CD14-positive monocyte (primary cell): ENCODE results near the gene KAT6B. TPM values are rescaled to one million over a fixed set of nuclear protein-coding genes. Genes with fewer than 3 reads are reported as not detected.
A peak's percentile ranks its signal among the peaks of the same experiment; 100 is the strongest.

ENCODE experiments used
- DNase-seq, 3 donors: peaks; one replicate each; pipeline ENCODE4 v3.0.0-alpha.2; 2011 to 2022
- H2AFZ ChIP-seq: 2 replicates; pipeline ENCODE4 v1.6.0; 2012; ENCODE audit warnings: mild to moderate bottlenecking, low read depth, low read length, inconsistent platforms; ENCODE audit not compliant: insufficient read depth, poor library complexity, severe bottlenecking
- H3K27ac ChIP-seq, 2 donors: 1 replicate in 1 of 2; 2 replicates in 1 of 2; pipeline ENCODE4 v1.5.1; 2012 to 2013; ENCODE audit warnings: low read length in 2 of 2, control low read depth in 1 of 2, inconsistent platforms in 1 of 2, low read depth in 1 of 2, mild to moderate bottlenecking in 1 of 2
- H3K27me3 ChIP-seq, 2 donors: one replicate each; pipeline versions ENCODE4 v1.6.0 to v1.6.1; 2011 to 2013; ENCODE audit warnings: low read length in 2 of 2; ENCODE audit not compliant: control insufficient read depth in 2 of 2, insufficient read depth in 2 of 2
- H3K36me3 ChIP-seq, 2 donors: replicated peaks in 1 of 2; 1 replicate in 1 of 2; 2 replicates in 1 of 2; pipeline versions ENCODE4 v1.5.1 to v1.6.1; 2012 to 2013; ENCODE audit warnings: low read length in 2 of 2, control low read depth in 1 of 2, inconsistent platforms in 1 of 2, mild to moderate bottlenecking in 1 of 2; ENCODE audit not compliant: insufficient read depth in 2 of 2, control insufficient read depth in 1 of 2
- H3K4me1 ChIP-seq, 2 donors: 1 replicate in 1 of 2; 2 replicates in 1 of 2; pipeline versions ENCODE4 v1.5.1 to v1.6.1; 2012 to 2013; ENCODE audit warnings: low read length in 2 of 2, control low read depth in 1 of 2, inconsistent platforms in 1 of 2, mild to moderate bottlenecking in 1 of 2, moderate library complexity in 1 of 2; ENCODE audit not compliant: insufficient read depth in 2 of 2, control insufficient read depth in 1 of 2
- H3K4me2 ChIP-seq: replicated peaks from 2 replicates; pipeline ENCODE3; 2012; ENCODE audit warnings: low read length, moderate library complexity, mild to moderate bottlenecking; ENCODE audit not compliant: poor library complexity, severe bottlenecking; ENCODE audit errors: extremely low read depth
- H3K4me3 ChIP-seq, 3 experiments: fragments of 200-600 bp in 1 of 3; sonication (generic) in 1 of 3; replicated peaks in 1 of 3; 1 replicate in 2 of 3; 2 replicates in 1 of 3; pipeline ENCODE4 v1.5.1; 2011 to 2013; ENCODE audit warnings: low read length in 3 of 3, mild to moderate bottlenecking in 3 of 3, control low read depth in 2 of 3, low read depth in 2 of 3, inconsistent platforms in 1 of 3, moderate library complexity in 1 of 3
- H3K79me2 ChIP-seq: 2 replicates; pipeline ENCODE4 v1.6.0; 2012; ENCODE audit warnings: mild to moderate bottlenecking, control low read depth, inconsistent platforms, low read length, moderate library complexity; ENCODE audit not compliant: insufficient read depth
- H3K9ac ChIP-seq: 2 replicates; pipeline ENCODE4 v1.6.0; 2017; ENCODE audit warnings: low read length, mild to moderate bottlenecking; ENCODE audit not compliant: insufficient read depth, poor library complexity, severe bottlenecking
- H3K9me3 ChIP-seq, 2 donors: replicated peaks in 1 of 2; 1 replicate in 1 of 2; 2 replicates in 1 of 2; pipeline versions ENCODE4 v1.5.1 to v1.6.1; 2012 to 2013; ENCODE audit warnings: low read length in 2 of 2, control low read depth in 1 of 2; ENCODE audit not compliant: control insufficient read depth in 1 of 2, insufficient read depth in 1 of 2
- H4K20me1 ChIP-seq: 2 replicates; pipeline ENCODE4 v1.6.0; 2012; ENCODE audit warnings: mild to moderate bottlenecking, low read length, control low read depth, moderate library complexity; ENCODE audit not compliant: insufficient read depth
- H3K27ac Mint-ChIP-seq, 7 donors: one replicate each; pipeline ENCODE4 v1.8.0; 2020; ENCODE audit warnings: mild to moderate bottlenecking in 7 of 7, mixed read lengths in 7 of 7, moderate library complexity in 6 of 7, inconsistent platforms in 2 of 7
- H3K27me3 Mint-ChIP-seq, 3 donors: one replicate each; pipeline ENCODE4 v1.8.0; 2021 to 2022; ENCODE audit warnings: low read depth in 3 of 3, mild to moderate bottlenecking in 3 of 3, mixed read lengths in 3 of 3, moderate library complexity in 3 of 3, inconsistent platforms in 1 of 3
- H3K36me3 Mint-ChIP-seq, 2 donors: one replicate each; pipeline ENCODE4 v1.8.0; 2020; ENCODE audit warnings: mixed read lengths in 2 of 2, inconsistent platforms in 1 of 2, mild to moderate bottlenecking in 1 of 2
- H3K4me1 Mint-ChIP-seq: one replicate; pipeline ENCODE4 v1.8.0; 2020; ENCODE audit warnings: mild to moderate bottlenecking, mixed read lengths
- H3K4me3 Mint-ChIP-seq, 2 donors: one replicate each; pipeline ENCODE4 v1.8.0; 2020; ENCODE audit warnings: mild to moderate bottlenecking in 2 of 2, mixed read lengths in 2 of 2, moderate library complexity in 1 of 2
- H3K9me3 Mint-ChIP-seq, 7 donors: one replicate each; pipeline ENCODE4 v1.8.0; 2020 to 2022; ENCODE audit warnings: mixed read lengths in 7 of 7, mild to moderate bottlenecking in 6 of 7, moderate library complexity in 6 of 7, inconsistent platforms in 2 of 7
- CTCF ChIP-seq: fragments of 200-600 bp; IDR thresholded peaks from one replicate; pipeline ENCODE4 v1.8.0; 2022; ENCODE audit warnings: antibody characterized with exemption, mild to moderate bottlenecking
- WGBS: methylation state at CpG from one replicate; pipeline ENCODE4 v1.1.5; 2013; ENCODE audit warnings: missing lambda C conversion rate; ENCODE audit not compliant: insufficient coverage; 5-methylcytosine and 5-hydroxymethylcytosine counted together
- intact Hi-C, 2 donors: fragments of 100-400 bp; cut with micrococcal nuclease; formaldehyde crosslinking; loops; one replicate each; pipeline versions ENCODE4 v1.15.0 to v1.15.1; 2023
- polyA plus RNA-seq, 3 donors: library from polyadenylated mRNA; depleted of rRNA in 1 of 3; unstranded in 2 of 3; stranded (reverse) in 1 of 3; fragments of 300-500 nt in 2 of 3; fragments of >200 nt in 1 of 3; fragmentation: Illumina TruSeq in 2 of 3; gene quantifications; 1 replicate in 2 of 3; 2 replicates in 1 of 3; pipeline ENCODE4 v1.2.3, GENCODE V29; 2012 to 2021

KAT6B gene
- polyA plus RNA-seq, 3 donors, result 3.3 to 6.4 (median 6.2) TPM

DNA sequence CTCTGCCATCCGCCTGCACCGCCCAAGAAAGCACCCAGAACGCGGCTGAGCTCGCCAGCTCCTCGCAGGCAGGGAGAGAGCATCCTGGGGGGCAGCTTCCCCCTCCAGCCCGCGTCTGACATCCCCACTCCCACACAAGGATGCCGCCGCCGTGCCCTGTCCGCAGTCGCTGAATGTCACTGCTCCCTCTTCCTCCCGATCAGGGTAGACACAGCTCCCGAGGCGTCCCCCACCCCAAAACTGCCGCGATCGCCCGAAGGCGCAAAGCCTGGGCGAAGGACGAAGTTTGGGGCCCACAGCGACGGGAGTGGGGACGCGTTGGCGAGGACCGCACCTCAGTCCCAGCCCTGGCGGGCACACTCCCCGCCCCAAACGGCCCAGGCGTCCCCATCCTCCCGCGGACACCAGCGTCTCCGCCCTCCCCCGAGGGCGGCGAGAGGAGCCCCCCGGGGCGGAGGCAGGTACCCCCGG lies 1.5 kb upstream of the KAT6B start:
- Histone ChIP-seq H3K36me3 (no peaks in the 10 kb centered on the region), H3K4me3 (peak overlapping the region; percentile 77 to 95 (median 88)), H3K79me2 (peaks cover 28% of the 10 kb centered on the region), H3K27me3 (no peaks in the 10 kb centered on the region), H3K9ac (peak overlapping the region; percentile 67), H3K4me1 (peaks cover 27 to 47% of the 10 kb centered on the region in 2 donors), H3K9me3 (no peaks in the 10 kb centered on the region), H3K4me2 (peak overlapping the region; percentile 99), H4K20me1 (no peaks in the 10 kb centered on the region), H3K27ac (peak overlapping the region; percentile 30 to 36), H2AFZ (peak overlapping the region; percentile 96)
- peak overlapping the region in 6 of 7 donors; percentile 31 to 84 (median 74) for H3K27ac Mint-ChIP-seq
- peak overlapping the region; percentile 94 to 96 for H3K4me3 Mint-ChIP-seq
- H3K36me3 Mint-ChIP-seq, result no peaks in the 10 kb centered on the region
- no peaks in the 10 kb centered on the region for H3K9me3 Mint-ChIP-seq
- under 1% methylated on average over 43 of the region's 43 CpGs for WGBS
- H3K4me1 Mint-ChIP-seq, result peaks cover 45% of the 10 kb centered on the region
- TF ChIP-seq CTCF, result no peak
- intact Hi-C loops, result loop anchor here (10.0 kb wide), 4 partner anchors 70 to 670 kb away; partner anchors contain the start of genes ADK (in 2 of the 2), AP3M1 (in 2 of the 2), COMTD1 (in 1 of the 2) and SAMD8 (in 1 of the 2)
- H3K27me3 Mint-ChIP-seq, result peaks cover 0 to 4% (median 0%) of the 10 kb centered on the region in 3 donors
- peak in 2 of 3 donors; percentile 13 to 36 for DNase-seq

GRCh38 chr10:74825371-74826141 lies 844 bp upstream of the KAT6B start:
- Histone ChIP-seq H3K9me3 (no peaks in the 10 kb centered on the region), H3K9ac (peak overlapping the region; percentile 67), H4K20me1 (no peaks in the 10 kb centered on the region), H3K4me3 (peak overlapping the region; percentile 77 to 95 (median 88)), H3K27me3 (no peaks in the 10 kb centered on the region), H3K4me1 (peaks cover 27 to 47% of the 10 kb centered on the region in 2 donors), H3K27ac (peak overlapping the region; percentile 70 to 79), H3K36me3 (no peaks in the 10 kb centered on the region), H2AFZ (peak overlapping the region; percentile 96), H3K4me2 (peak overlapping the region; percentile 99), H3K79me2 (peaks cover 34% of the 10 kb centered on the region)
- no peaks in the 10 kb centered on the region for H3K9me3 Mint-ChIP-seq
- H3K4me1 Mint-ChIP-seq, result peaks cover 45% of the 10 kb centered on the region
- intact Hi-C loops, result loop anchor here (10.0 kb wide), 4 partner anchors 69 to 671 kb away; partner anchors contain the start of genes ADK (in 2 of the 2), AP3M1 (in 2 of the 2), COMTD1 (in 1 of the 2) and SAMD8 (in 1 of the 2)
- under 1% methylated on average over 76 of the region's 89 CpGs for WGBS
- TF ChIP-seq CTCF, result no peak
- peak in 1 of 3 donors; percentile 46 for DNase-seq
- H3K27me3 Mint-ChIP-seq, result peaks cover 0 to 4% (median 0%) of the 10 kb centered on the region in 3 donors
- peak overlapping the region; percentile 81 to 83 for H3K4me3 Mint-ChIP-seq
- peaks cover 0 to 5% of the 10 kb centered on the region in 2 donors for H3K36me3 Mint-ChIP-seq
- H3K27ac Mint-ChIP-seq, result peak overlapping the region; percentile 80 to 99 (median 95)
